IMR-90 (cell line): Measurements from ENCODE around the gene RIPK3. TPM values are rescaled to one million over a fixed set of nuclear protein-coding genes. Genes with fewer than 3 reads are reported as not detected.

Source experiments
- ATAC-seq: fragments of 200-7000 bp; cut with Tn5 transposase; 2 replicates; pipeline ENCODE4 v1.9.1; 2020; ENCODE audit warnings: low read depth, mild to moderate bottlenecking, moderate library complexity
- BruUV-seq: library from RNA; stranded (reverse); fragments of 400-500 nt; replicated peaks from 2 replicates; lab custom pipeline; 2021; lab: Mats Ljungman, UMichigan
- CTCF ChIA-PET: fragments of 300-600 bp; formaldehyde crosslinking; extraction: SDS; loops from one replicate; lab custom pipeline; 2021; ENCODE audit warnings: antibody characterized with exemption; lab: Yijun Ruan, JAX
- POLR2A ChIA-PET: fragments of 300-600 bp; sonication (Branson Sonifier 250); formaldehyde crosslinking; loops from one replicate; lab custom pipeline; 2022; ENCODE audit warnings: antibody characterized with exemption; ENCODE audit not compliant: unreplicated experiment; lab: Charles Lee
- DNase-seq: peaks from one replicate; pipeline ENCODE4 v3.0.0; 2013
- H2AFZ ChIP-seq: replicated peaks from 2 replicates; pipeline ENCODE3; 2013; ENCODE audit warnings: low read length, mild to moderate bottlenecking; ENCODE audit not compliant: poor library complexity
- H2AK5ac ChIP-seq: 2 replicates; pipeline ENCODE4 v1.6.1; 2013; ENCODE audit warnings: low read depth, low read length, inconsistent platforms
- H2AK9ac ChIP-seq: replicated peaks from 2 replicates; pipeline ENCODE3; 2013; ENCODE audit warnings: mild to moderate bottlenecking, low read depth, low read length, moderate library complexity; ENCODE audit not compliant: poor library complexity
- H2BK120ac ChIP-seq: 2 replicates; pipeline ENCODE4 v1.6.1; 2013; ENCODE audit warnings: low read depth, low read length, inconsistent platforms
- H2BK15ac ChIP-seq: 3 replicates; pipeline ENCODE4 v1.6.1; 2013; ENCODE audit warnings: low read depth, low read length, inconsistent platforms
- H2BK20ac ChIP-seq: 2 replicates; pipeline ENCODE4 v1.6.1; 2013; ENCODE audit warnings: low read depth, mild to moderate bottlenecking, inconsistent platforms, low read length, moderate library complexity
- H2BK5ac ChIP-seq: 2 replicates; pipeline ENCODE4 v1.6.1; 2013; ENCODE audit warnings: mild to moderate bottlenecking, low read depth, low read length, inconsistent platforms; ENCODE audit not compliant: poor library complexity, severe bottlenecking
- H3K14ac ChIP-seq: replicated peaks from 2 replicates; pipeline ENCODE4 v1.6.1; 2013; ENCODE audit warnings: low read depth, low read length, inconsistent platforms
- H3K18ac ChIP-seq: 2 replicates; pipeline ENCODE4 v1.6.1; 2013; ENCODE audit warnings: low read depth, low read length, control low read depth
- H3K23ac ChIP-seq: 2 replicates; pipeline ENCODE4 v1.6.1; 2013; ENCODE audit warnings: low read depth, low read length, inconsistent platforms
- H3K27ac ChIP-seq: 2 replicates; pipeline ENCODE4 v1.5.1; 2013; ENCODE audit warnings: mild to moderate bottlenecking, control low read depth, low read length; ENCODE audit not compliant: insufficient read depth
- H3K27me3 ChIP-seq: 2 replicates; pipeline ENCODE4 v1.6.1; 2013; ENCODE audit warnings: low read length; ENCODE audit not compliant: control insufficient read depth, insufficient read depth
- H3K36me3 ChIP-seq: 2 replicates; pipeline ENCODE4 v1.6.1; 2013; ENCODE audit warnings: low read length, mixed read lengths; ENCODE audit not compliant: control insufficient read depth, insufficient read depth
- H3K4ac ChIP-seq: 2 replicates; pipeline ENCODE4 v1.6.1; 2013; ENCODE audit warnings: low read depth, low read length, inconsistent platforms
- H3K4me1 ChIP-seq: 2 replicates; pipeline ENCODE4 v1.6.1; 2013; ENCODE audit warnings: low read length, mixed read lengths; ENCODE audit not compliant: control insufficient read depth, insufficient read depth
- H3K4me2 ChIP-seq: 2 replicates; pipeline ENCODE4 v1.6.1; 2013; ENCODE audit warnings: low read depth, mild to moderate bottlenecking, control low read depth, low read length, moderate library complexity
- H3K4me3 ChIP-seq: 2 replicates; pipeline ENCODE4 v1.5.1; 2013; ENCODE audit warnings: low read depth, mild to moderate bottlenecking, control low read depth, low read length, moderate library complexity; ENCODE audit not compliant: insufficient read depth
- H3K56ac ChIP-seq: 2 replicates; pipeline ENCODE4 v1.6.1; 2013; ENCODE audit warnings: low read length, inconsistent platforms; ENCODE audit not compliant: insufficient read depth; ENCODE audit errors: extremely low read depth
- H3K79me1 ChIP-seq, 2 experiments: 2 replicates each; pipeline ENCODE4 v1.6.1; 2013; ENCODE audit warnings: low read length in 2 of 2, inconsistent platforms in 1 of 2, low read depth in 1 of 2
- H3K9ac ChIP-seq: 2 replicates; pipeline ENCODE4 v1.6.1; 2013; ENCODE audit warnings: low read depth, low read length, control low read depth
- H3K9me1 ChIP-seq: 2 replicates; pipeline ENCODE4 v1.6.1; 2013; ENCODE audit warnings: low read length, inconsistent platforms; ENCODE audit not compliant: insufficient read depth
- H3K9me3 ChIP-seq: 2 replicates; pipeline ENCODE4 v1.6.1; 2013; ENCODE audit warnings: low read length; ENCODE audit not compliant: control insufficient read depth, insufficient read depth
- H4K20me1 ChIP-seq: 2 replicates; pipeline ENCODE4 v1.6.1; 2013; ENCODE audit warnings: low read length, inconsistent platforms; ENCODE audit not compliant: insufficient read depth
- H4K5ac ChIP-seq: 2 replicates; pipeline ENCODE4 v1.6.1; 2013; ENCODE audit warnings: mild to moderate bottlenecking, low read depth, low read length, control low read depth
- H4K8ac ChIP-seq, 2 experiments: 2 replicates each; pipeline ENCODE4 v1.6.1; 2013; ENCODE audit warnings: low read depth in 2 of 2, low read length in 2 of 2, control low read depth in 1 of 2, inconsistent platforms in 1 of 2
- H4K91ac ChIP-seq: 2 replicates; pipeline ENCODE4 v1.6.1; 2013; ENCODE audit warnings: low read depth, low read length, inconsistent platforms; ENCODE audit not compliant: insufficient read depth
- BHLHE40 ChIP-seq: fragments of 150-350 bp; IDR thresholded peaks from 2 replicates; pipeline ENCODE4 v1.6.1; 2016; ENCODE audit warnings: mild to moderate bottlenecking, low read depth, low read length
- CEBPB ChIP-seq: IDR thresholded peaks from 2 replicates; pipeline ENCODE4 v1.6.1; 2012; ENCODE audit warnings: low read depth, low read length, improper control_type of control experiment
- CHD1 ChIP-seq: IDR thresholded peaks from 2 replicates; pipeline ENCODE4 v1.6.1; 2012; ENCODE audit warnings: low read depth, low read length, improper control_type of control experiment
- ELK1 ChIP-seq: fragments of 150-350 bp; IDR thresholded peaks from 2 replicates; pipeline ENCODE4 v1.6.1; 2016; ENCODE audit warnings: low read depth, mild to moderate bottlenecking, low read length, moderate library complexity, borderline replicate concordance
- FOS ChIP-seq: fragments of 150-350 bp; IDR thresholded peaks from 2 replicates; pipeline ENCODE4 v1.6.1; 2016; ENCODE audit warnings: low read depth, low read length
- MAFK ChIP-seq: IDR thresholded peaks from 2 replicates; pipeline ENCODE4 v1.6.1; 2012; ENCODE audit warnings: low read depth, low read length, improper control_type of control experiment
- MAZ ChIP-seq: IDR thresholded peaks from 2 replicates; pipeline ENCODE4 v1.6.1; 2012; ENCODE audit warnings: low read depth, mild to moderate bottlenecking, low read length, improper control_type of control experiment, moderate library complexity, borderline replicate concordance
- MXI1 ChIP-seq: IDR thresholded peaks from 2 replicates; pipeline ENCODE4 v1.6.1; 2012; ENCODE audit warnings: low read depth, mild to moderate bottlenecking, low read length, moderate library complexity, borderline replicate concordance
- POLR2A ChIP-seq: IDR thresholded peaks from 2 replicates; pipeline ENCODE4 v1.6.1; 2012; ENCODE audit warnings: mild to moderate bottlenecking, low read depth, low read length
- RAD21 ChIP-seq: IDR thresholded peaks from 2 replicates; pipeline ENCODE4 v1.6.1; 2012; ENCODE audit warnings: low read length, improper control_type of control experiment
- RCOR1 ChIP-seq: IDR thresholded peaks from 2 replicates; pipeline ENCODE4 v1.6.1; 2012; ENCODE audit warnings: mild to moderate bottlenecking, low read length, improper control_type of control experiment; ENCODE audit not compliant: insufficient replicate concordance
- RFX5 ChIP-seq: IDR thresholded peaks from 2 replicates; pipeline ENCODE4 v1.8.0; 2012; ENCODE audit warnings: low read depth, mild to moderate bottlenecking, low read length, moderate library complexity
- SMC3 ChIP-seq: fragments of 150-350 bp; IDR thresholded peaks from 2 replicates; pipeline ENCODE4 v1.6.1; 2016; ENCODE audit warnings: low read depth, mild to moderate bottlenecking, antibody characterized with exemption, low read length, moderate library complexity
- WGBS, 2 experiments: methylation state at CpG; one replicate each; pipeline versions ENCODE4 v1.1.5 to v1.1.7; 2013; ENCODE audit warnings: missing lambda C conversion rate in 2 of 2; ENCODE audit not compliant: insufficient read length in 1 of 2; ENCODE audit errors: extremely low coverage in 2 of 2; 5-methylcytosine and 5-hydroxymethylcytosine counted together
- dilution Hi-C: fragments of 300-500 bp; cut with HindIII; formaldehyde crosslinking; loops from one replicate; pipeline ENCODE4 v1.14.3; 2018; ENCODE audit warnings: low sequenced_read_pairs; ENCODE audit not compliant: unreplicated experiment
- in situ Hi-C: fragments of 300-500 bp; cut with MboI; formaldehyde crosslinking; loops from 3 replicates; pipeline ENCODE4 v1.14.3; 2019; ENCODE audit warnings: low sequenced_read_pairs, inconsistent platforms, mixed read lengths
- intact Hi-C: fragments of 100-400 bp; cut with micrococcal nuclease; formaldehyde crosslinking; loops from 2 replicates; pipeline ENCODE4 v1.10.0; 2022
- polyA plus RNA-seq, 3 experiments: library from polyadenylated mRNA; depleted of rRNA; stranded (reverse); fragments of >200 nt; gene quantifications; 2 replicates each; pipeline ENCODE4 v1.2.3, GENCODE V29; 2012; ENCODE audit warnings: low replicate concordance in 1 of 3
- total RNA-seq: library from RNA; depleted of rRNA; stranded (reverse); fragments of >200 nt; gene quantifications from 2 replicates; pipeline ENCODE4 v1.2.3, GENCODE V29; 2012
- TF ChIP-seq, protein P1 (sequence below): conservative IDR thresholded peaks from 2 replicates; pipeline ENCODE4 v1.5.1; 2012; ENCODE audit warnings: mild to moderate bottlenecking, low read depth, low read length, improper control_type of control experiment
- TF ChIP-seq, protein P2 (sequence below): fragments of 150-350 bp; IDR thresholded peaks from 2 replicates; pipeline ENCODE4 v1.6.1; 2017; ENCODE audit warnings: mild to moderate bottlenecking, antibody characterized with exemption, low read length, low read depth

The RIPK3 gene
- total and polyA plus RNA-seq, 2 of the 4 experiments (the other 2 are of a cell fraction): 0.09 TPM; not detected in 1

DNA sequence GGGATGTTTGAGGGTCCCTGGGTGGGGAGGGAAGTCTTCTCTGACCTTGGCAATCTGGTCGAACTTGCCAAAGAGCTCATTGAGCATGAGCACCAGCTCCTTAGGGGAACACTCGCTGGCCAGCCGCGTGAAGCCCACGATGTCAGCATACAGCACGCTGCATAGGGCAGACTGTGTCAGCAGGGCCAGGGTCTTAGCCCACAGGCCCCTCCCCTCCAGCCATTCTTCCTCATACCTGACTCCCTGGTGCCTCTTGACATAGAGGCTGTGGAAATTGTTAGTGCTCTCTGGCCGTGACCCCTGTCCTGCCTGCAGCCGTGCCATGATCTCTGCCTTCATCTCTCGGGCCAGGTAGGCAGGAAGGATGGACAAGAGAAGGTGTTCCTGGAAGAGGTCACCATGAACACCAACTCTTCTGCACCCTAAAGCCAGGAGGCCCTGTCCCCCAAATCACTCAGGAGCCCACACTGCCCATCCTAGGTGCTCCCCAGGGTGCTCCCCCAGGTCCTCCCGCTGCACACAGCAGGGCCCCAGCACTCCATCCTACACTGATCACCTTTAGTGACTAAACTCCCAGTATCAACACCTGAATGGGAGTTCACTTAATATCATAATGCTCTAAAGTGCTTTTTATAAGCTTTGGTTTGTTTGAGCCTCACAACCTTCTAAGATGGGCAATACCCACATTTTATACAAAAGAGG lies 8.7 kb downstream of the RIPK3 start:
- no peak overlapping the region for H2BK120ac ChIP-seq
- TF ChIP-seq RFX5: no peak
- no peak for TF ChIP-seq CHD1
- no peak for TF ChIP-seq ELK1
- TF ChIP-seq POLR2A: no peak
- no peak for TF ChIP-seq MAFK
- no peak for TF ChIP-seq RAD21
- no peak for TF ChIP-seq BHLHE40
- no peak for TF ChIP-seq MXI1
- TF ChIP-seq RCOR1: no peak
- TF ChIP-seq, protein P1, sequence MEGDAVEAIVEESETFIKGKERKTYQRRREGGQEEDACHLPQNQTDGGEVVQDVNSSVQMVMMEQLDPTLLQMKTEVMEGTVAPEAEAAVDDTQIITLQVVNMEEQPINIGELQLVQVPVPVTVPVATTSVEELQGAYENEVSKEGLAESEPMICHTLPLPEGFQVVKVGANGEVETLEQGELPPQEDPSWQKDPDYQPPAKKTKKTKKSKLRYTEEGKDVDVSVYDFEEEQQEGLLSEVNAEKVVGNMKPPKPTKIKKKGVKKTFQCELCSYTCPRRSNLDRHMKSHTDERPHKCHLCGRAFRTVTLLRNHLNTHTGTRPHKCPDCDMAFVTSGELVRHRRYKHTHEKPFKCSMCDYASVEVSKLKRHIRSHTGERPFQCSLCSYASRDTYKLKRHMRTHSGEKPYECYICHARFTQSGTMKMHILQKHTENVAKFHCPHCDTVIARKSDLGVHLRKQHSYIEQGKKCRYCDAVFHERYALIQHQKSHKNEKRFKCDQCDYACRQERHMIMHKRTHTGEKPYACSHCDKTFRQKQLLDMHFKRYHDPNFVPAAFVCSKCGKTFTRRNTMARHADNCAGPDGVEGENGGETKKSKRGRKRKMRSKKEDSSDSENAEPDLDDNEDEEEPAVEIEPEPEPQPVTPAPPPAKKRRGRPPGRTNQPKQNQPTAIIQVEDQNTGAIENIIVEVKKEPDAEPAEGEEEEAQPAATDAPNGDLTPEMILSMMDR: no peak
- no peak for TF ChIP-seq FOS
- no peak for TF ChIP-seq SMC3
- TF ChIP-seq CEBPB: no peak
- TF ChIP-seq, protein P2, sequence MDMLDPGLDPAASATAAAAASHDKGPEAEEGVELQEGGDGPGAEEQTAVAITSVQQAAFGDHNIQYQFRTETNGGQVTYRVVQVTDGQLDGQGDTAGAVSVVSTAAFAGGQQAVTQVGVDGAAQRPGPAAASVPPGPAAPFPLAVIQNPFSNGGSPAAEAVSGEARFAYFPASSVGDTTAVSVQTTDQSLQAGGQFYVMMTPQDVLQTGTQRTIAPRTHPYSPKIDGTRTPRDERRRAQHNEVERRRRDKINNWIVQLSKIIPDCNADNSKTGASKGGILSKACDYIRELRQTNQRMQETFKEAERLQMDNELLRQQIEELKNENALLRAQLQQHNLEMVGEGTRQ: no peak
- no peak for TF ChIP-seq MAZ

More for the DNA sequence above, 8.7 kb downstream of the RIPK3 start:
- Histone ChIP-seq H3K9ac (no peak overlapping the region), H4K5ac (no peak overlapping the region), H3K23ac (no peak overlapping the region), H3K9me1 (no peaks in the 10 kb centered on the region; the same call in 1 of the 2 replicates), H3K36me3 (no peaks in the 10 kb centered on the region), H2BK20ac (no peak overlapping the region), H3K79me1 (no peaks in the 10 kb centered on the region), H3K56ac (no peak overlapping the region), H3K27ac (no peak overlapping the region), H4K8ac (no peak overlapping the region), H3K4ac (no peak overlapping the region), H3K18ac (no peak overlapping the region), H2BK15ac (no peak overlapping the region), H4K20me1 (no peaks in the 10 kb centered on the region), H3K4me2 (no peak overlapping the region), H4K91ac (no peak overlapping the region), H2AFZ (no peak overlapping the region), H3K4me1 (peaks cover 3% of the 10 kb centered on the region; the same call in 1 of the 2 replicates), H3K14ac (no peak overlapping the region), H2AK5ac (no peak overlapping the region), H2AK9ac (no peak overlapping the region), H3K27me3 (peaks cover 34% of the 10 kb centered on the region), H3K4me3 (no peak overlapping the region), H2BK5ac (no peak overlapping the region), H3K9me3 (no peaks in the 10 kb centered on the region)
- DNase-seq: no peak
- in situ Hi-C loops (loop anchor here (5.0 kb wide), 1 partner anchor 106 kb away; no protein-coding TSS in a partner anchor), dilution Hi-C loops (no loop called here), intact Hi-C loops (no loop called here)
- WGBS, 2 experiments: 79% methylated on average over 5 of the region's 10 CpGs; no CpG with 5 or more reads in 1 of the 2 experiments
- BruUV-seq: no TSS peak
- ChIA-PET CTCF (interaction anchor here (0.7 to 5.6 kb wide), 2 partner anchors 100 to 106 kb away, joined by 3 to 63 read pairs; partner anchors contain the start of genes CBLN3 and KHNYN), POLR2A (no interaction called here)
- ATAC-seq: no peak
